HG03571 (cell line): ENCODE data around the gene GNAQ.

Experiments used
- ATAC-seq: cut with Tn5 transposase; IDR thresholded peaks from one replicate; pipeline ENCODE4 v1.9.1; 2021; ENCODE audit not compliant: unreplicated experiment

Gene GNAQ

GRCh38 chr9:77851882-77852595 lies 179.6 kb downstream of the GNAQ start:
- ATAC-seq: no peak

DNA sequence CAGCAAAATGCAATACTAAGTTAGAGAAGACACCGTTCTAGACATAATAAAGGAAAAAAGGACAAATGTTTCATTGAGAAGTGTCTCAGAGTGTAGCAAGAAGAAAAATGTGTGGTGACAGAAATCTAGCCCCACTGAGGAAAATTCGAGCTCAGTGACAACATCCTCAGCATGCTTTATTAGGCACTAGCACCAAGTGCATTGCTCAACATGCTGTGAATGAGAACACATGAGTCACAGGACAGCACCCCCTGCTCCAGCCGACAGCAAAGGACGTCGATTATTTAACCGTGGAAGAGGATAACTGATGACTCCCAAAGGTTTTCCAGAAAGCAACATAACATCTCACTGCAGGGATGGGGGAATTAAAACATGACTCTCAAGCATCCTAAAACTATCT lies 182.7 kb downstream of the GNAQ start:
- no peak for ATAC-seq

GRCh38 chr9:77848404-77848803 lies 183.2 kb downstream of the GNAQ start:
- ATAC-seq: no peak

DNA sequence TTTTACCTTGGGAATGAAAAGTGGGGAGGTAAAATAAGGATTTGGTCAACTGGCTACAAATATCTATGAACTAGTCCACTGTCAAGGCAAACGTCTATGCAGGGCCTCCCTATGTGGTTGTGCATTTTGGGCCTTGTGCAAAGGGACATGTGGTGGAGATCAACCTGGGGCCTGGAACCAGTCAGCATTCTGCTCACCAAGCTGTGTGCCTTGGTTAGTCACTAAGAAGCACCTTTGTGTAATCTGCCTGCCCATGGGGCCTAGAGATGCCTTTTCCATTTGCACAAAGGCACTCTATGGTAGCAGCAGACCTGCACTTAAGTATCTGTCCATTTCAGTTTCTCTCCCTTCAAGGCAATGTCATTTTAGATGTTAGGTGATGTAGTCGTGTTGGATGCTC lies 184.0 kb downstream of the GNAQ start:
- ATAC-seq: no peak

DNA sequence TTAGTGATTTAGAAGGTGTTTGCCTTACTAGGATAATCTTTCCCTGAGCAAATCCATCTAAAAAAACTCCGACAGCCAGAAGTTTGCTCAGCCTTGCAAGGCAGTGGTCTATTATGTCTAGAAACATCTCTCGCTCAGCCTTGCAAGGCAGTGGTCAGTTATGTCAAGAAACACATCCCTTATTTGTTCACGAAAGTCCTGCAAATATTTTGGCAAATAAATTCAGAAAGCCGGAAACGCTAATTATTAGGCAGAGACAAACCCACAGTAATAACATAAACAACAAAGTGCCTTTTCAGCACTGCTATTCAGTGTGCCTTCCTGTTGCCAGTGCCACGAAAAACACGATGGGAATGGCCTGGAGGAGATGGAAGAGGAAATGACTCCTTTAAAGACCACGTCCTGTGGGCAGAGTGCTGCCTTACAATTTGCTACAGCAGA lies 184.5 kb downstream of the GNAQ start:
- no peak for ATAC-seq

GRCh38 chr9:77844415-77844814 lies 187.2 kb downstream of the GNAQ start:
- ATAC-seq: no peak

GRCh38 chr9:77843871-77844155 lies 187.8 kb downstream of the GNAQ start:
- no peak for ATAC-seq

GRCh38 chr9:77843076-77843870 lies 188.3 kb downstream of the GNAQ start:
- no peak for ATAC-seq

DNA sequence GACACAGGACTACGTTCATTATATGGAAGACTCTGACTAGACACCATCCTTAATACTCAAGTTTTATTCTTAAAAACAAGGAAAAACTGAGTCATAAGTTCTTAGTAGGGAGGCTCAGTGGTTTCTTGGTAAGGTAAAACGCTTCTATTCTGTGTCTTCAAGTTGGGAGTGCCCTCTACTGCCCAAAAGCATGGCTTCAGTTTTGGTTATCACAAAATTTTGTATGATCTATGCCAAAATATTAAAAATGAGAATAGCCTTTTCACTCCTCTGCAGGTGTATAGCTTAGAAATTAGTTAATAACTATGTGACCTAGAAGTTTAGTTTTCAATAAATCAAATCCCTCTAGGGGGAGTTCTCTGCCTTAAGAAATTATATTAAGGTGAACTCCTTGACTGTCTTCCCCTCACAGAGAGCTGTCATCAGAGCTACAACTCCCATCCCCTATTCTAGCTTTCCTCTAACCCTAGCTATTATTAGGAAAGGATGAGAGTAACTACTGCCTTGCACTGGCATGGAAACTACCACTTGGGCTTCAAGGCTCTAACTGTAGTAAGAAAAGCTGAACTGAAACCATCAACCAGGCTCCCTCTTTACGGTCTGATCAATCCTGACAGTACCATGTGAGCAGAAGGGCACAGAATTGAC lies 189.7 kb downstream of the GNAQ start:
- ATAC-seq: no peak

DNA sequence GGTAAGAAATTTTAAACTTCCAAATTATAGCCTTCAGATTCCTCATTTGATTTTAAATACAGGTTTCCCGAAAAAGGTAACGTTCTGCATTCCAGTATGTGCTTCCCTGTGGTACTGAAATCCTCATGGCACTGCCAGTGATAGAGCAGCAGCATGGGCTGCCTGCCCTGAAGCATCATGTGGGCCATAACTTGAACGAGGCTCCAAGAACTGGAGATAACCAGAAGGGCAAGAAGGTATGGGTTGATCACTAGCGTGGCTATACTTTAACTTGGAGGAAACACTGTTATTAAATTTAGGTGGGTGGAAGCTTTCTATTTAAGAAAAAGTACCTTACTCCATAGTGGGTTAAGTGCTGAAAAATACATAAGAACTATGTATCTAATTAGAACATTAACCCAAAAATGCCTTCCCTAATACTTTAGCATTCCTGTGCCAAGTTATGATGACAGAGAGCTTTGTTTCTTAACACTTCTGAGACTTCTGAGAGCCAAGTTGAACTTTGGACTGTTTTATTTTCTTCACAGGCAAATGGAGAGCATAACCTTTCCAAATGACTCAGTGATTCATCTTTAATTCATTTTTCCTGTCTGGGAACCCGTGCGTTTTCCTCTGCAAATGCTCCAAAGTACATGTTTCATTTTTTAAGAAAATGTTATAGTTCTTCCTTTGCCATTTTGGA lies 192.0 kb downstream of the GNAQ start:
- ATAC-seq: no peak

DNA sequence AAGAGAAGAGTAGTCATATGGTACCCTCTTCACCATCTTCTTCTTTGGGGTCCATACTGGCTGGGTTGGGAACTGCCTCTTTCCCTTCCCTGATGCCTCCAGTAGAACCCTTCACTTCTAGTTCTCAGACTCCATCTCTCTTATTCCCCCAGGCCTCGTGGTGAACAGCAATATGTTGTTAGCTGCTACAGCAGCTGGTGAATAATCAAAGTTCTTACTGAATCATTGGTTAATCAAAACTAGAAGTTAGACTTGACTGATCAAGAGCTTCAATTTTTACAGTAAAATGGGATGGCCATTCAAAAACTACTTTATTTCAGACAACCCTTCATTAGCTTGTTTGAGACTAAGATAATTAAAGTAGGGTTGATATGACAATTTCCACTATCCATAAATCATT lies 192.6 kb downstream of the GNAQ start:
- no peak for ATAC-seq

DNA sequence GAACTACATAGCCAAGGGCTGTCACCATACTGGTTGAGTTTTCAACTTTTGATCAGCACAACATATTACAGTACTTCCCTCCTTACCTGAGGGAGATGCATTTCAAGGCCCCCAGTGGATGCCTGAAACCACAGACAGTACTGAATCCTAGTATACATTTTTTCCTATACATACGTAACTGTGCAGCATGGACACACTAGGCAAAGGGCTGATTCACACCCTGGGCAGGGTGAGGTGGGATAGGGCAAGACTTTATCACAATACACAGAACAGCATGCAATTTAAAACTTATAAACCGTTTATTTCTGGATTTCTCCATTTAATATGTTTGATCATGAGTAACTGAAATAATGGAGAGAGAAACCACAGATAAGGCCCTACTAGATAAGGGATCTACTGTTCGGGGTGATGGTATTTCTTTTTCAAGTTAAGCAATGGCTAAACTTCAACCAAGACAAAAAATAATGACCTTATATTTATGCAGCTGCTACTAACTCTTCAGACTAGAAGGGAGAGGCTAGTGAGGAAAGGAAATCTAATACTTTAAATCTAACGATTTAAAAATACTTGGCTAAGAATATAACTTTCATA lies 196.6 kb downstream of the GNAQ start:
- no peak for ATAC-seq

DNA sequence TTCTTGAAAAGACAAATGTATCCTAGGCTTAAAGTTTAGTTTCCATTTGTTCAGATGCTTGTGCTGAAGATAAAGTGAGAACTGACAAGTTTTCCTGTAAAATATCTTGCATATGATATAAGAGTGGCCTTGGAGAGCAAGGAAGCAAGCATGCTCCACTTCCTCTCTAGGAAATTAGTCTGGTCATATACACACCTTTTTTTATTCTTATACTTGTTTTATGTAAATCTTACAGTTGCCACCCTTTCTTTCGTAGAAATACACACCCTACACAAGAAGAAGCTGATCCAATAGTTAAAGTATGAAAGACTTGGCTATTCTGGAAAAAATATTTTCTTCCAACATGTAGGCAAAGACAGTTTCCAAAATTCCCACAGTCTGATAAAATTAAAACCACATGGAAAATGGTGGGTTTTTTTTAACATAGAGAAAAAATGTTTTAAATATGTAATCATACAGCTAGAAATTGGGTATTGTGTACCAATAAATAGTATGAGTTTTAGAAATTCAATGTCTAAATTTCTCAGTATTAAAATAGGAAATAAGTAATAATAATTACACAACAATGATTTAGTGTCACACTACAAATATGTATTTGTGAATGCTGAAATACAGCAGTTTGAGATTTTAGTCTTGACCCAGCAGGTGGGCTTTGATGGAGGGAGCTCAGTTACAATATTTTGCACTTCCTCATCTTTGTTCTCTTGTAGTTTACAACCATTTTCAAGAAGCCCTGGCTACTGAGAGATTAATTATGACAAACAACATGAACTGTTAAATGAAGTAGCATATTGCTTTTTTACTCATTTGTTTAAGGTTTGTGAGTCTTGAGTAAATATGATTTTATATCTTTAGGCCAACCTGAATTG lies 197.8 kb downstream of the GNAQ start:
- ATAC-seq: no peak

- no peak for ATAC-seq
Observed at GRCh38 chr9:77832639-77833038, 199.0 kb downstream of the GNAQ start.

GRCh38 chr9:77831781-77832180 lies 199.8 kb downstream of the GNAQ start:
- ATAC-seq: no peak

GRCh38 chr9:77830618-77831285 lies 200.9 kb downstream of the GNAQ start:
- no peak for ATAC-seq

- ATAC-seq: no peak
Observed at GRCh38 chr9:77829420-77829819, 202.2 kb downstream of the GNAQ start.

DNA sequence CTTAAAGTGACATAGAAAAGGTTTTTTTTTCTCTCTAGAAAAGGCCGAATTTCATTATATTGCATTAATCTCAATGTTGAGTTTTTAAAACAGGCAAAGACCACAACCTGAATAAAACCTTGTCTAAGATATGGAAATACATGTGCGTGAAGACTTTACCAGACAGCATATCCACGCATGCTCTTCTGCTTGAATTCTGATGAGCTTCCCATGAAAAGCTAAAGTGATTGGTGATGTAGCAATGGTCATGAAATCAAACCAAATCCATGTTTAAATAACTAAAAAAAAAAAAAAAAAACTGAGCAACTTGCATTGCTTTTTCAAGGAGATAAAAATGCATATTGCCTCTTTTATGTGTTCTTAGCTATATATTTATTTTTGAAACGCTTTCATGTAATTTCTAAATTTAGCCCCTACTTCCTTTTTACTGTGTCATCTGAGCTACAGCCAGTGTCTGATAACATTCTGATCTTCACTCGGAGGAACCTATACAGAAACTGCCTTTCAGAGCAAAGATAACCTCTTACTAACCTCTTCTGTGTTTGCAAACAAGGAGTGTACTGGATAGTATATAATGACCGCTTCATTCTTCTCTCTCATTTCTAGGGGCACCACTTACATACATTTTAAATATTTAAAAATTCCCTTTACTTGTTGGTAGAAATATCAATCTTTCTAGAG lies 204.4 kb downstream of the GNAQ start:
- ATAC-seq: no peak

GRCh38 chr9:77826621-77827020 lies 205.0 kb downstream of the GNAQ start:
- no peak for ATAC-seq
